ENCODE measurements around the gene ASB3. TPM values are rescaled to one million over a fixed set of nuclear protein-coding genes. Genes with fewer than 3 reads are reported as not detected.
A peak's percentile ranks its signal among the peaks of the same experiment; 100 is the strongest.
"Not testable (repeated sequence)": the region's sequence is repeated elsewhere in the genome, so short reads cannot be mapped to it uniquely, and the experiment has no call there.

Gene ASB3
- 14.2 and 20.5 TPM in 2 replicates for total RNA-seq
- polyA plus RNA-seq = 20.3 and 20.5 TPM in 2 replicates
- 17.1 and 18.9 TPM in 2 replicates for polyA plus RNA-seq (2011; cell fraction: cytosol; rRNA removed)
- 36.8 and 39.4 TPM in 2 replicates for polyA plus RNA-seq (2011; cell fraction: nucleus; rRNA removed)
- polyA plus RNA-seq (2012) = 16.0 and 17.0 TPM in 2 replicates
- polyA minus RNA-seq = 34.8 and 39.2 TPM in 2 replicates
- polyA minus RNA-seq (2011; cell fraction: cytosol; rRNA and poly(A)+ RNA removed) = 16.4 TPM
- 46.5 and 59.0 TPM in 2 replicates for polyA minus RNA-seq (2011; cell fraction: nucleus; rRNA and poly(A)+ RNA removed)
- percentile 80 among the genes with signal in this experiment for Bru-seq, nascent RNA
- percentile 84 among the genes with signal in this experiment for BruChase-seq, experiment 1, labeled RNA remaining after a 6-hour chase
- percentile 76 among the genes with signal in this experiment for BruChase-seq, experiment 2, labeled RNA remaining after a 2-hour chase
- long read RNA-seq, transcript ASB3-201 (10 exons, 2,214 nt) = major isoform, 32 of 61 reads
- long read RNA-seq, transcript ASB3-202 (9 exons, 1,734 nt) = minor isoform, 9 of 61 reads
- long read RNA-seq, partial matches to known transcripts = 3 of 61 reads
- long read RNA-seq, other reads (novel, unspliced or antisense) = 17 of 61 reads

GRCh38 chr2:53786705-53787613 lies at the start of gene ASB3, which contains the start of gene ERLEC1:
ASB3 (minus strand) TSS chr2:53786953; CDS start chr2:53765572, 21,381 bp downstream.
ERLEC1 (plus strand) TSS chr2:53787044; CDS start chr2:53787211, 167 bp downstream.
- Histone ChIP-seq H3K36me3 (ENCODE audit: control insufficient read depth in 2 of 2, extremely low read depth in 1 of 2, insufficient read depth in 2 of 2, low read length in 2 of 2) (no peaks in the 10 kb centered on the region), H3K9me3 (replicated peaks; ENCODE audit: control insufficient read depth, insufficient read depth, low read length) (no peaks in the 10 kb centered on the region), H4K20me1 (replicated peaks; ENCODE audit: control insufficient read depth, extremely low read depth, insufficient read depth, low read length) (no peaks in the 10 kb centered on the region), H3K4me2 (ENCODE audit: insufficient read depth, low read length) (peak within 1 kb of the TSS; percentile 96), H3K79me2 (ENCODE audit: control insufficient read depth, insufficient read depth, low read length) (peaks cover 73% of the 10 kb centered on the region), H3K4me3 (replicated peaks in 1 of 3; ENCODE audit: insufficient read depth in 1 of 3, low read depth in 1 of 3, low read length in 3 of 3) (peak within 1 kb of the TSS; percentile 52 to 98 (median 92)), H2AFZ (ENCODE audit: low read depth, low read length) (peak within 1 kb of the TSS; percentile 95), H3K27me3 (ENCODE audit: control insufficient read depth in 2 of 2, insufficient read depth in 2 of 2, low read length in 2 of 2) (no peaks in the 10 kb centered on the region), H3K4me1 (ENCODE audit: control insufficient read depth, extremely low read depth, insufficient read depth, low read length) (peaks cover 23% of the 10 kb centered on the region), H3K9ac (replicated peaks; ENCODE audit: extremely low read depth, insufficient read depth, low read length) (peak within 1 kb of the TSS; percentile 91), H3K9me1 (replicated peaks; ENCODE audit: control insufficient read depth, extremely low read depth, insufficient read depth, low read length) (no peaks in the 10 kb centered on the region), H3K27ac (ENCODE audit: insufficient read depth, low read depth, low read length) (peak within 1 kb of the TSS; percentile 89)
- ChIA-PET CTCF (interaction anchor here (0.9 to 2.8 kb wide), 4 partner anchors 10 to 917 kb away, joined by 3 to 13 read pairs (median 4); partner anchors contain the start of gene CHAC2), POLR2A (interaction anchor here (2.3 kb wide), 1 partner anchor 19 kb away, joined by 8 read pairs; the partner anchor contains the start of gene CHAC2)
- dilution Hi-C loops (cut with MboI; ENCODE audit: extremely low pct_ligation_motif_present, low sequenced_read_pairs) = no loop called here
- DNase-seq (ENCODE audit: low read depth, low spot score) (peak; percentile 87), FAIRE-seq (peak; percentile 76)
- intact Hi-C loops (cut with micrococcal nuclease) = loop anchor here (1.0 kb wide), 1 partner anchor 19 kb away; no protein-coding TSS in a partner anchor
- BruUV-seq (replicated peaks) = no TSS peak
- TF ChIP-seq POLR2A (IDR thresholded peaks at IDR 0.05; ENCODE audit: low read depth, low read length) (peak; percentile 66), GATA2 (IDR thresholded peaks at IDR 0.05; ENCODE audit: insufficient read depth, insufficient read length, low read depth, low read length) (no peak), MAX (IDR thresholded peaks at IDR 0.05; ENCODE audit: insufficient read depth, insufficient read length) (no peak), JUN (IDR thresholded peaks at IDR 0.05; ENCODE audit: borderline replicate concordance, insufficient read depth, insufficient read length, low read depth) (no peak), CTCF (IDR thresholded peaks at IDR 0.05; ENCODE audit: extremely low read depth in 1 of 2, insufficient read depth in 1 of 2, low read depth in 1 of 2, low read length in 2 of 2) (peak in 1 of 2 donors; percentile 3), MYC (IDR thresholded peaks at IDR 0.05; ENCODE audit: low read depth, low read length) (no peak), EZH2 (IDR thresholded peaks at IDR 0.05; ENCODE audit: borderline replicate concordance, low read depth, low read length, severe bottlenecking) (no peak), POLR2AphosphoS5 (IDR thresholded peaks at IDR 0.05; ENCODE audit: insufficient read depth, low read depth, low read length) (peak; percentile 93), FOS (IDR thresholded peaks at IDR 0.05; ENCODE audit: borderline replicate concordance, insufficient read depth, low read length) (no peak)

- H3K27me3 ChIP-seq (ENCODE audit: control insufficient read depth in 2 of 2, insufficient read depth in 2 of 2, low read length in 2 of 2); H3K79me2 ChIP-seq (ENCODE audit: control insufficient read depth, insufficient read depth, low read length); intact Hi-C loops (cut with micrococcal nuclease); H3K4me3 ChIP-seq (replicated peaks in 1 of 3; ENCODE audit: insufficient read depth in 1 of 3, low read depth in 1 of 3, low read length in 3 of 3); H3K9me3 ChIP-seq (replicated peaks; ENCODE audit: control insufficient read depth, insufficient read depth, low read length); H3K9ac ChIP-seq (replicated peaks; ENCODE audit: extremely low read depth, insufficient read depth, low read length); H3K36me3 ChIP-seq (ENCODE audit: control insufficient read depth in 2 of 2, extremely low read depth in 1 of 2, insufficient read depth in 2 of 2, low read length in 2 of 2); FAIRE-seq; H2AFZ ChIP-seq (ENCODE audit: low read depth, low read length); dilution Hi-C loops (cut with MboI; ENCODE audit: extremely low pct_ligation_motif_present, low sequenced_read_pairs); H4K20me1 ChIP-seq (replicated peaks; ENCODE audit: control insufficient read depth, extremely low read depth, insufficient read depth, low read length); CTCF ChIA-PET; H3K9me1 ChIP-seq (replicated peaks; ENCODE audit: control insufficient read depth, extremely low read depth, insufficient read depth, low read length); H3K4me2 ChIP-seq (ENCODE audit: insufficient read depth, low read length); H3K4me1 ChIP-seq (ENCODE audit: control insufficient read depth, extremely low read depth, insufficient read depth, low read length); DNase-seq (ENCODE audit: low read depth, low spot score); POLR2A ChIA-PET; BruUV-seq (replicated peaks); H3K27ac ChIP-seq (ENCODE audit: insufficient read depth, low read depth, low read length): not testable (repeated sequence)
These were observed 43.2 kb upstream of the ASB3 start for GRCh38 chr2:53829980-53830290.

Measured in endothelial cell of umbilical vein (primary cell).